Liver (tissue), 9 donors: ENCODE results near the gene KLF2. TPM values are rescaled to one million over a fixed set of nuclear protein-coding genes. Genes with fewer than 3 reads are reported as not detected.
A peak's percentile ranks its signal among the peaks of the same experiment; 100 is the strongest.

Experiments used
- DNase-seq: peaks from one replicate; pipeline ENCODE4 v3.0.0-alpha.2; 2017; ENCODE audit warnings: low spot score
- H3K27ac ChIP-seq, 2 donors: one replicate each; pipeline ENCODE4 v1.7.0; 2013; ENCODE audit warnings: inconsistent platforms in 2 of 2, low read length in 2 of 2, control low read depth in 1 of 2, low read depth in 1 of 2, mild to moderate bottlenecking in 1 of 2
- H3K27me3 ChIP-seq, 4 donors: one replicate each; pipeline versions ENCODE4 v1.6.1 to v1.7.0; 2013; ENCODE audit warnings: low read length in 3 of 4, inconsistent platforms in 1 of 4, mild to moderate bottlenecking in 1 of 4, moderate library complexity in 1 of 4; ENCODE audit not compliant: control insufficient read depth in 4 of 4, insufficient read depth in 4 of 4
- H3K36me3 ChIP-seq, 4 donors: one replicate each; pipeline versions ENCODE4 v1.6.1 to v1.7.0; 2013; ENCODE audit warnings: low read length in 3 of 4, mild to moderate bottlenecking in 3 of 4, low read depth in 1 of 4, moderate library complexity in 1 of 4; ENCODE audit not compliant: control insufficient read depth in 4 of 4, insufficient read depth in 3 of 4
- H3K4me1 ChIP-seq, 4 donors: one replicate each; pipeline versions ENCODE4 v1.6.1 to v1.7.0; 2013; ENCODE audit warnings: low read length in 3 of 4, mild to moderate bottlenecking in 3 of 4, moderate library complexity in 1 of 4; ENCODE audit not compliant: control insufficient read depth in 4 of 4, insufficient read depth in 4 of 4
- H3K4me3 ChIP-seq, 3 donors: one replicate each; pipeline versions ENCODE4 v1.6.1 to v1.7.0; 2013; ENCODE audit warnings: low read length in 3 of 3, control low read depth in 1 of 3, low read depth in 1 of 3, mild to moderate bottlenecking in 1 of 3
- H3K9ac ChIP-seq, 2 donors: one replicate each; pipeline ENCODE4 v1.7.0; 2013; ENCODE audit warnings: low read length in 2 of 2, mild to moderate bottlenecking in 2 of 2, moderate library complexity in 2 of 2, control low read depth in 1 of 2, low read depth in 1 of 2
- H3K9me3 ChIP-seq, 4 donors: one replicate each; pipeline versions ENCODE4 v1.6.1 to v1.7.0; 2013; ENCODE audit warnings: low read length in 3 of 4; ENCODE audit not compliant: control insufficient read depth in 4 of 4
- ATF3 ChIP-seq: IDR thresholded peaks from 2 replicates; pipeline ENCODE4 v1.6.1; 2016; ENCODE audit warnings: antibody characterized with exemption
- CTCF ChIP-seq: fragments of 150-350 bp; IDR thresholded peaks from 2 replicates; pipeline ENCODE4 v1.5.1; 2017; ENCODE audit warnings: improper control_type of control experiment, low read depth, low read length; ENCODE audit not compliant: missing input control
- FOXA2 ChIP-seq: IDR thresholded peaks from 2 replicates; pipeline ENCODE4 v1.6.1; 2016; ENCODE audit warnings: antibody characterized with exemption
- GABPA ChIP-seq, 2 donors: IDR thresholded peaks in 1 of 2; conservative IDR thresholded peaks in 1 of 2; 2 replicates each; pipeline ENCODE4 v1.6.1; 2016; ENCODE audit warnings: antibody characterized with exemption in 2 of 2, mild to moderate bottlenecking in 1 of 2, moderate library complexity in 1 of 2
- HNF4A ChIP-seq, 2 donors: conservative IDR thresholded peaks; 2 replicates each; pipeline ENCODE4 v1.6.1; 2016; ENCODE audit warnings: antibody characterized with exemption in 2 of 2, mild to moderate bottlenecking in 2 of 2
- JUND ChIP-seq, 2 donors: IDR thresholded peaks; 2 replicates each; pipeline ENCODE4 v1.6.1; 2016; ENCODE audit warnings: antibody characterized with exemption in 2 of 2
- NR2F2 ChIP-seq: IDR thresholded peaks from 2 replicates; pipeline ENCODE4 v1.6.1; 2016; ENCODE audit warnings: antibody characterized with exemption
- RAD21 ChIP-seq, 2 donors: IDR thresholded peaks; 2 replicates each; pipeline ENCODE4 v1.6.1; 2016; ENCODE audit warnings: antibody characterized with exemption in 2 of 2, mild to moderate bottlenecking in 2 of 2
- REST ChIP-seq: IDR thresholded peaks from 2 replicates; pipeline ENCODE4 v1.6.1; 2016; ENCODE audit warnings: antibody characterized with exemption, mild to moderate bottlenecking
- RXRA ChIP-seq, 2 donors: IDR thresholded peaks; 2 replicates each; pipeline ENCODE4 v1.6.1; 2017 to 2018; ENCODE audit warnings: antibody characterized with exemption in 2 of 2, mild to moderate bottlenecking in 1 of 2
- SP1 ChIP-seq: IDR thresholded peaks from 2 replicates; pipeline ENCODE4 v1.6.1; 2018; ENCODE audit warnings: antibody characterized with exemption, mild to moderate bottlenecking
- TAF1 ChIP-seq: conservative IDR thresholded peaks from 2 replicates; pipeline ENCODE4 v1.6.1; 2016; ENCODE audit warnings: antibody characterized with exemption, mild to moderate bottlenecking
- ZBTB33 ChIP-seq: IDR thresholded peaks from 2 replicates; pipeline ENCODE4 v1.6.1; 2016; ENCODE audit warnings: antibody characterized with exemption
- WGBS: extraction: QIAGEN DNeasy Blood & Tissue Kit; methylation state at CpG from one replicate; pipeline ENCODE4 v1.1.7; 2013; 5-methylcytosine and 5-hydroxymethylcytosine counted together
- polyA plus RNA-seq, 2 donors: library from polyadenylated mRNA; stranded (reverse) in 1 of 2; unstranded in 1 of 2; fragments of 200-250 nt in 1 of 2; fragments of >200 nt in 1 of 2; fragmentation: Nextera tagmentation in 1 of 2; extraction: Ambion mirVana in 1 of 2; gene quantifications; one replicate each; pipeline versions ENCODE4 v1.2.1 to v1.2.3, GENCODE V29; 2013 to 2015
- total RNA-seq, 2 donors: library from RNA; depleted of rRNA; stranded (reverse); fragments of >200 nt; gene quantifications; one replicate each; pipeline ENCODE4 v1.2.3, GENCODE V29; 2014
- donor health status: healthy.
- donor health status: healthy.
- donor health status: healthy.
- donor health status: healthy.
- donor health status: healthy.

The KLF2 gene
- total and polyA plus RNA-seq, 4 donors, result 3.9 to 11.2 (median 4.2) TPM

GRCh38 chr19:16373532-16373931 lies 48.9 kb downstream of the KLF2 start:
- H3K4me1 ChIP-seq, result peaks cover 8 to 36% (median 28%) of the 10 kb centered on the region in 4 donors
- DNase-seq, result no peak
- TF ChIP-seq RXRA (IDR thresholded peaks at IDR 0.05) (peak; percentile 39 to 45), SP1 (no peak), NR2F2 (peak; percentile 87), HNF4A (conservative IDR thresholded peaks at IDR 0.05) (peak in 1 of 2 donors; percentile 59), RAD21 (IDR thresholded peaks at IDR 0.05) (peak in 1 of 2 donors; percentile 25), JUND (IDR thresholded peaks at IDR 0.05) (peak in 1 of 2 donors; percentile 33), GABPA (IDR thresholded peaks at IDR 0.05 in 1 of 2, conservative IDR thresholded peaks at IDR 0.05 in 1 of 2) (no peak)

GRCh38 chr19:16373989-16374388 lies 49.4 kb downstream of the KLF2 start:
- Histone ChIP-seq H3K9me3 (no peaks in the 10 kb centered on the region), H3K36me3 (peaks cover 0 to 24% (median 8%) of the 10 kb centered on the region in 4 donors), H3K9ac (no peak overlapping the region), H3K4me3 (no peak overlapping the region), H3K27me3 (no peaks in the 10 kb centered on the region), H3K4me1 (peaks cover 8 to 36% (median 28%) of the 10 kb centered on the region in 4 donors), H3K27ac (peak overlapping the region in 1 of 2 donors; percentile 23)
- WGBS, result 72% methylated on average over 8 of the region's 8 CpGs
- TF ChIP-seq CTCF (no peak), REST (no peak), TAF1 (no peak), RXRA (IDR thresholded peaks at IDR 0.05) (no peak), NR2F2 (peak; percentile 5)
- DNase-seq, result no peak

More at GRCh38 chr19:16373532-16373931, 48.9 kb downstream of the KLF2 start:
- Histone ChIP-seq H3K9me3 (no peaks in the 10 kb centered on the region), H3K9ac (no peak overlapping the region), H3K27ac (peak overlapping the region in 1 of 2 donors; percentile 23), H3K4me3 (no peak overlapping the region), H3K36me3 (peaks cover 0 to 24% (median 8%) of the 10 kb centered on the region in 4 donors), H3K27me3 (no peaks in the 10 kb centered on the region)
- WGBS, result 68% methylated on average over 12 of the region's 12 CpGs

GRCh38 chr19:16374436-16374835 lies 49.8 kb downstream of the KLF2 start:
- WGBS, result 91% methylated on average over 13 of the region's 13 CpGs
- H3K27me3 ChIP-seq, result no peaks in the 10 kb centered on the region
- no peak for TF ChIP-seq ATF3
- no peak for TF ChIP-seq FOXA2
- TF ChIP-seq ZBTB33, result no peak
- no peak for TF ChIP-seq TAF1
- TF ChIP-seq RXRA (IDR thresholded peaks at IDR 0.05), result no peak
- TF ChIP-seq CTCF, result no peak
- no peak overlapping the region for H3K9ac ChIP-seq
- H3K4me1 ChIP-seq, result peaks cover 8 to 36% (median 28%) of the 10 kb centered on the region in 4 donors
- no peak overlapping the region for H3K4me3 ChIP-seq
- H3K9me3 ChIP-seq, result no peaks in the 10 kb centered on the region
- H3K27ac ChIP-seq, result no peak overlapping the region
- H3K36me3 ChIP-seq, result peaks cover 0 to 24% (median 8%) of the 10 kb centered on the region in 4 donors
- DNase-seq, result no peak
